HG03378 (cell line): Measurements from ENCODE around the gene RHBDL2.
"Not testable (repeated sequence)": the region's sequence is repeated elsewhere in the genome, so short reads cannot be mapped to it uniquely, and the experiment has no call there.

ENCODE experiments used
- ATAC-seq: cut with Tn5 transposase; IDR thresholded peaks from one replicate; pipeline ENCODE4 v1.9.1; 2021; ENCODE audit warnings: mild to moderate bottlenecking, moderate library complexity; ENCODE audit not compliant: unreplicated experiment

RHBDL2 gene

GRCh38 chr1:38885092-38885491, 56.5 kb downstream of the RHBDL2 start:
- no peak for ATAC-seq

GRCh38 chr1:38881487-38881886, 60.1 kb downstream of the RHBDL2 start, which contains the start of gene GJA9:
Gene GJA9 (minus strand): TSS chr1:38881587. CDS start chr1:38876098, 5,489 bp downstream.
- ATAC-seq, result no peak

- no peak for ATAC-seq
Observed at GRCh38 chr1:38875811-38876210, 65.8 kb downstream of the RHBDL2 start.

- ATAC-seq, result peak; percentile 91
Observed at GRCh38 chr1:38873027-38873969, 68.3 kb downstream of the RHBDL2 start, which contains the start of gene MYCBP. Gene MYCBP (minus strand): TSS chr1:38873348. CDS start chr1:38873305, 43 bp downstream.

GRCh38 chr1:38872401-38873026, 69.1 kb downstream of the RHBDL2 start:
- ATAC-seq, result peak; percentile 18

GRCh38 chr1:38870996-38871395, 70.6 kb downstream of the RHBDL2 start:
- ATAC-seq, result no peak

- no peak for ATAC-seq
Observed at GRCh38 chr1:38867208-38867607, 74.4 kb downstream of the RHBDL2 start.

GRCh38 chr1:38865112-38865715, 76.4 kb downstream of the RHBDL2 start:
- no peak for ATAC-seq

GRCh38 chr1:38860454-38860795, 81.2 kb downstream of the RHBDL2 start:
- no peak for ATAC-seq

GRCh38 chr1:38859561-38860453, 81.8 kb downstream of the RHBDL2 start, which contains the start of gene RRAGC:
Gene RRAGC (minus strand): TSS chr1:38859772. CDS start chr1:38859646, 126 bp downstream.
- ATAC-seq, result peak; percentile 70

GRCh38 chr1:38858833-38859560, 82.6 kb downstream of the RHBDL2 start:
- ATAC-seq, result peak; percentile 38

GRCh38 chr1:38852780-38853179, 88.8 kb downstream of the RHBDL2 start:
- no peak for ATAC-seq

- no peak for ATAC-seq
Observed at GRCh38 chr1:38848071-38848470, 93.6 kb downstream of the RHBDL2 start.

GRCh38 chr1:38846210-38846609, 95.4 kb downstream of the RHBDL2 start:
- no peak for ATAC-seq

GRCh38 chr1:38845088-38845487, 96.5 kb downstream of the RHBDL2 start:
- ATAC-seq, result not testable (repeated sequence)

- ATAC-seq, result no peak
Observed at GRCh38 chr1:38840281-38840680, 101.3 kb downstream of the RHBDL2 start.

GRCh38 chr1:38839363-38839762, 102.3 kb downstream of the RHBDL2 start:
- no peak for ATAC-seq

- ATAC-seq, result not testable (repeated sequence)
Observed at GRCh38 chr1:38836316-38836715, 105.3 kb downstream of the RHBDL2 start.
